ENCODE data around the gene BCAR3.

The BCAR3 gene

DNA sequence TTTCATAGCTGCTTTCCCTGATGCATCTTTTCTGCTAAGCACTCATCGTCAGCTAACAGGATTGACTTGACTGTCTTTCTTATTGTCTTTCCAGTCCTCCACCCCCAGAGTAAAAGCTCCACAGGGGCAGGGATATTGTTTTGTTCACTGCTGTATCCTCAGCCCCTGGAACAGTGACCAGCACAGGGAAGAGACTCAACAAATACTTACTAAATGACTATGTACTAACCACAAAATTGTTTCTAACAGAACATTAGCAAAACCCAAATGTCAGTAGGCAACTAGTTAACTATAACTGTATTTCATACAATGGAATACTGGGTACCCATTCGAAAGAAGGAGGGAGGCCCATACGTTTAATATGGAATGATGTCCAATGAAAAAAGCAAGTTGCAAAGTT is 53.0 kb downstream of the BCAR3 start:
- in situ Hi-C loops (cut with HindIII; ENCODE audit: low pct_ligation_motif_present, low pct_unique_long_range_greater_than_20kb, low sequenced_read_pairs), result no loop called here
- no peak for DNase-seq

DNA sequence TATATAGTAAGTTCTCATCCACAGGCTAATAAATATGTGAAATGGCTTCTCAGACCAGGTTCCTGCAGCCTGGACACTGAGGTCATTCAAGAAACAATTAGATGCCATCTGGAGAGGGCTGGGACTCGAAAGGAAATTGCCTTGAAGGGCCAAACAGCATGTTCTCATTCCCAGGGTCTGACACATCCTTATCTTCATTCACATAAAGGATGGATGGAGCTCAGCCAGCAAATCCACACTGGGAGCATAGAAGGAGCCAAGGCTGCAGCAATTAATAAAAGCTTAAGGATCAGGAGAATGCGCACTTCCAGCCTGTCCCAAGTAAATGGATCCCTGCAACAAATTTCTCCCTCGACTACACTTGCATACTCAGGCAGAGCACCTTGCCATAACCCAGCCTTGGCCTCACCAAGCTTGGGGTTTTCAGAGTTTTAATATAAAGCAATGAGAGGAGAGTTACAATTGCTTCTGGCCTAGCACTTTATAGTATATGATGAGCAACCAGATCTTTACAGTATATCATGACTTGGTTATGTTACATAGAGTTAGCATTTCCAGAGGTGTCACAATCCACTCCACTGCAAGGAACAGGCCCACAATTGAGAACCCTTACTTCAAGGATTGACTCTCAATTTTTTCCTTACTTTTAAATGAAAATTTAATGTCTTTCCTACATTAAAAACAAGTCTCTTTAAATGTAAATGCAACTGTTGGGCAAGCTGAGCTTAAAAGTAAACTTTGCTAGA is 55.9 kb downstream of the BCAR3 start:
- in situ Hi-C loops (cut with HindIII; ENCODE audit: low pct_ligation_motif_present, low pct_unique_long_range_greater_than_20kb, low sequenced_read_pairs), result no loop called here
- DNase-seq, result no peak

DNA sequence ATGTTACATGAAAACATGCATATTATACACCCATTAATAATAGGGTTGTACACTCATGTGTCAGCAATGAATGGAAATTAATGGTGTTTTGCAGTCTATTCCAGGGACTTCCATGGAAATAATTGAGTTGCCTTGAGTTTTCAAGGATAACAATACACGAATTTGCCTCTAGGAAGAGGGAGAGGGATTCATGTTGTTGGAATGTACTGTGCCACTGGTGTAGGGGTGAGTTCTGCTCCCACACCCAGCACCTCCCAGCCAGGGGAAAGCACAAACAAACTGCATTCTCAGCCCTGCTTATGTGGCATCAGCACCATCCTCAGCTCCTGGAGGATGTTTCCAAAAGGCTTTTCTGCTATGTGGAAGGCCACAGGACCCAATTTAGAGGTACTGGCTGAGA is 57.8 kb downstream of the BCAR3 start:
- DNase-seq, result no peak
- in situ Hi-C loops (cut with HindIII; ENCODE audit: low pct_ligation_motif_present, low pct_unique_long_range_greater_than_20kb, low sequenced_read_pairs), result no loop called here

DNA sequence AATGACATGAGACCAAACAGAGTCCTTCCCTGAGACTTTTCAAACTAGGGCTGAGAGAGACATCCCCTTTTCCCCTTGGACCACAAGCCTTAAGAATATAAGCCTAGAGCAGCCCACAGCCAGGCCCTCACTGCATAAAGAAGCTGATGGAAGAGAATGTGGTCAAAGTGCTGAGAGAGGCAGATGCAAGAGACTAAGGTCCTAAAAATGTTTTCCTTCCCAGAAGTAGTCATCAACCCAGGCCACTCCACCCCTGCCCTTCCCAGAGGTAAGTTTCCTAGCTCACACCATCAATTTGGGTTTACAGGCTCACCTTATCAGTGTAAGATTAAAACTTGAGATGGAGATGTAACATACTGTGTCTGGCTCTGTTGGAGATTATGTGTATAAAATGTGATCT is 58.2 kb downstream of the BCAR3 start:
- in situ Hi-C loops (cut with HindIII; ENCODE audit: low pct_ligation_motif_present, low pct_unique_long_range_greater_than_20kb, low sequenced_read_pairs), result no loop called here
- no peak for DNase-seq

DNA sequence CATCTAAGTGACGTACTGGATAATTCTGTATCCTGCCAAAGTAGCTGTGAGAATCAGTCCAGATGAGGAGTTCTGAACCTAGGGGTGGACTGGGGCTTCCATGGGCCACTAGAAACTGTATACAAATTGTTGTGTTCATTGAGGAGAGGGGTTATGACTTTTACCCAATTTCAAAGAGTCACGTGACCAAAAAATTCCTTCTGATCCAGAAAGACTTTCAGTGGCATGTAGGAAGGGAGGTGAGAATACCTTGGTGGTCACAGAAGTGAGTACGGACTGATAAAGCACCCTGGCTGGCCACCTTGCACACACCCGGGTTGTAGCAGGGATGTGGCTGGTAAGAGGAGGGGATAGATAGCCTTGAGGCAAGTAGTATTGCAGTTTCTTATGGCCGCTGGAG is 60.4 kb downstream of the BCAR3 start:
- in situ Hi-C loops (cut with HindIII; ENCODE audit: low pct_ligation_motif_present, low pct_unique_long_range_greater_than_20kb, low sequenced_read_pairs), result no loop called here
- no peak for DNase-seq

DNA sequence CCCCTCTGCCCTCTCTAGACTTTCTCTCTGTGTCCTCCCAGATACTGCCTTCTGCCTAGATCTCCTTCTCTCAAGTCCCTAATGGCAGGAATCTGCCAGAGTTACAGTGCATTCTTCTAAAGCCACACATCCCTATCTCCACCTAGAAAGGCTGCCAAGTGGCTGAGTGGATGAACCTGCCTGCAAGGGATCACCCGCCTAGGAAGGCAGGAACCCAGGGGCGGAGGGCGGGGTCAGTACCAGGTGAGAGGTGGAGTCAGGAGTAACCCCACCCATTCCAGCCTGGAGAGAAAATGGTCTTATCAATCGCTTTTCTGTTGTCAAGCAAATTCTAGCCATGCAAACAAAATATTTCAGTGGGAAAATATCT is 60.8 kb downstream of the BCAR3 start:
- in situ Hi-C loops (cut with HindIII; ENCODE audit: low pct_ligation_motif_present, low pct_unique_long_range_greater_than_20kb, low sequenced_read_pairs), result no loop called here
- peak; percentile 35 for DNase-seq

DNA sequence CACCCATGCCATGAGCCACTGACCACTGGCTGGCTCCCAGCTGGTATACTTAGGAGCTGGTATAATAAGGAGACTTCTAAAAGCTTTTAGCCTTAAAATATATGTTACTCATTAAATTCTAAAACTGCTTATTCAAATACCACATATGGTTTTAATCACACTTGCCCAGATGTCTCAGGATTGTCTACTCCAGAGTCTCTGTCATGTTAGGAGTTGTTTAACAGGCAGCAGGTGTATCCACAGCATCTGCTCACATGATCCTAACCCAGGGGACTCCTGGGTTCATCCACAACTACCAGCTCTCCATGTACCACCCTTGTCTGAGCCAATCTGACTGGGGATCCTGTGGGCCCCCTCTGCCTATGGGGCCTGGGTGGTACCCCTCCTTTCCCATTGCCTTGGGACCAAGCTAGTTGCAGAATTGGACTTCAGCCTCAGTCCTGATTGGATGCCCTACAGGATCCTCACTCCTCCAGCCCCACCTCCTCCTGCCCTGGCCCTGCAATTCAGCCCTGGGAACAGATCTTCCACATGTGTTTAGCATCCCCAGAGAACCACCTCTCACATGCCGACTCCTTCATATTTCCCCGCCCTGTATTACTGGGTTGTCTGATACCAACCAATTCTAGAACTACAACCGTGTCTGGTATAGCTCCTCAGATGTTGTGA is 61.3 kb downstream of the BCAR3 start:
- in situ Hi-C loops (cut with HindIII; ENCODE audit: low pct_ligation_motif_present, low pct_unique_long_range_greater_than_20kb, low sequenced_read_pairs), result no loop called here
- DNase-seq, result no peak

DNA sequence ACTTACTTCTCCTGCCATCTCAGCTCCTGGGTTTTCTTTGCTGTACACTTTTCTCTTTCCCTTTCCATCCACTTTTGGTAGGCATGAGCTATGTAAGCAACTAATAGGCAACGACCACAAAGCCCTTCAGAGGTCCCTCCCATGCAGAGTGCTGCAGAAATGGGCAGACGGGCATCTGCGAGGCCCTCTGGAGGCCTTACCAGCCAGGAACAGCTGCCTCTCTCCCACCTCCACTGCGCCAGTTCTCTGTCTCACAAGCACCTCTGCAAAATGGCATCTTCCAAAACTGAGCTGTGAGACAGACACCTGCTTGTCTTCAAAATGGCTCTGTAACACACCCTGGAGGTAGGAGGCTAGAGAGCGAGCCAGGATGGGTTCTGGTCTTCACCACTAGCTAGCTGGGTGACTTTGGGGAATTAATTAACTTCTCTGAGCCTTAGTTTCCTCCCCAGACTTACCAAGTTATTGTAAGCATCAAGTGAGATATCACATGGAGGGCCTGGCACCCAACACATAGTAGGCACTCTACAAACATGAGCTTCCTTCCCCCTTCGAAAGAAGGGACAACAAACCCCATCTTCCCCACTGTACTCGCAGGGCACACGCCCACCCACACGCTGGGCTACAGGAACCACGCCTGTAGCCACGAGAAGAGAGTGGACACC is 62.0 kb downstream of the BCAR3 start:
- peak; percentile 22 for DNase-seq
- in situ Hi-C loops (cut with HindIII; ENCODE audit: low pct_ligation_motif_present, low pct_unique_long_range_greater_than_20kb, low sequenced_read_pairs), result no loop called here

DNA sequence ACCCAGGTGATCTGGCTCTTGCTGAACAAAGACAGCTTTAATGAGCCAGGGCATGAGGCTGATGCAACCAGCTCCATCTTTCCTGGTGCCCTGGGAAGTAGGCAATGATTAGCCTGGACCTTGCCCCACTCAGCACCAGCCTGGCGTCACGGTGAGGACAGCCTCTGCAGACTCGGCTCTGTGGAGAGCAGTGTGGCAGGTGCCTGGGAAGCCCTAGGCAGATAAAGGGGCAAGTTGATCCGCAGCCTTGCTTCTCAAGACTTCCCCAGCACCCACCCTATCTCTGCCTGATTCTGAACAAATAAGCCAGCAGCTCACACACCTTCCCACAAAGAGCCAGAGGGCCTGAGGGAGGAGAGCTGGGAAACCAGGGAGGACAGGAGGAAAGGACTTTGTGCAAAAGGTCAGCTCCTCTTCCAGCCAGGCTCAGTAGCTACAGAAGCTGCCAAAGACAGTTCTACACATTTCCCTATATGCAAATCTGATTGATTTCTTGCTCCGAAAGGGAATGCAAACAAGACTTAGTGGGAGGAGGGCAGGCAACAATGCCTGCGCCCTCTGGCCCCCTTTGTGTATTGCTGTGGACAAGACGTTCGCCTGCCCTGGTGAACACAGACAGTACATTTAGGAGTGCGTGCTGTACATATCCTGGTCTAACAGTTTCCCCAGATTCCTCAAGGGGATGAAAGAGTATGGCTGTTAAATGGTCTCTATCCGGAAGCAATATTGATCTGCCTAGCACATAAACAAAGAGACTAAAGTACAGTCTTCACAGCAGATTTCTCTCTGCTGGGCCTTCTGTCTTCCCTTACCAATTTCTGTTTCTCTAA is 63.8 kb downstream of the BCAR3 start:
- DNase-seq, result peak; percentile 84
- in situ Hi-C loops (cut with HindIII; ENCODE audit: low pct_ligation_motif_present, low pct_unique_long_range_greater_than_20kb, low sequenced_read_pairs), result no loop called here

DNA sequence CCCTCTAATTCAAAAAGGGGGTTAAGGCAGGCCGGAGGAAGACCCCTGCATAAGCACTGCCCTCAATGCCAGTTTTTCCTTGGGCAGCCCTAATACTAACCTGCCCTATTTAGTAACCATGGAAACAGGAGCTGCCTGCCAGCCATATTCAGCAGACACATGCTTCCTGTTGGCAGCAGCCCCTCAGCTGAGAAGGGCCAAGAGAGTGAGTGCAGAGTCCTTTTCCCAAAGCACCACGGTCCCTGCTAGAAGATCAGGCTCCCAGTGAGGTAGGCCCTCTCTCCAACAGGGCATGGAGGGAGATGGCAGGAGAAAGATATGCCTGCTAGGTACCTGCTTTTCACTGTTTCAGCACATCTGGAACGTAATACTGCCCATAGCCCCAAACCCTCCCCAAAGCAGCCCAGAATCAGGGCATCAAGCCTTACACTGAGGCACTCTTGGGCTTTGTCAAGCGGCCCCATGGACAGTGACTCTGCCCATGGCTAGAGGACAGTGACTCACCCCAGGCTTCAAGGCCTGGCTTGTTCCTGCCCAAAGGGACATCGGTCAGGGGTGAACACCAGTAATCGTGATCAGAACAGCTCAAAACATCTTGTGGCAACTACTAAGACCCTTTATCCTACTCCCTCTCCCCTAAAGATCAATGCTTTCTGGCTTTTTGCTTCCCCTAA is 64.5 kb downstream of the BCAR3 start:
- DNase-seq, result no peak
- in situ Hi-C loops (cut with HindIII; ENCODE audit: low pct_ligation_motif_present, low pct_unique_long_range_greater_than_20kb, low sequenced_read_pairs), result no loop called here

DNA sequence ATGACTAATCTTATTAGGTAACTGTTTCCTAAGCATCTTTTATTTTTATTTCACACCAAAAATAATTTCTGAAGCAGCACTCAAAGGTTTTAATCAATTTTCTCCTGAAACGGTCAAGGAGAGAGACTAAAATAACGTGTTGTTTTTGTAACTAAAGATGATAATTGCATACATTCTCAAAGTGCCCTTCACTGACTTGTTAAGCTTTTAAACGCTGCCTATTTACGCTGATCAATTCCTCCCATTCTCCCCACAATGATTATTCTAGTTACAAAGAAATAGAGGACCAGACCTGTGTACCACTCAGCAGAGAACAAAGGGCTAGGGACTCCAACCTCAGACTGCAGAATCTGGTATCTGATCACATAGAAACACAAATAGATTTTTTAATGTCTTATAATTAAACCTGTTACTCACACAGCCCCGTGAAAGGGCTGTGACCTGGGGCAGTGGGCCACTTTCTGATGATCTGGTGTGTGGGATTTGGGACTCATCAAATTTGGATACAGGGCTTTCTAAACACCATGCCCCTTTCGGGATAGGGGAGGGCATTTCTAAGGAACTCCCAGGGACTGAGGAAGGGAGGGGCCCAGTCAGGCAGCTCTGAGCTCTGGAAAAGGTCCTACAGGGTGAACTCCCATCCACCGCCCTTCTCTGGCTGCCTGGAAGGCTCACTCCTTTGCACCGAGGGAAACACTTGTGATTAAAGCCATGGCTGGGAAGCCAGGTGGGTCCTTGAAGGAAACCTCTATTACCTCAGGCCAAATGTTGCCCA is 65.2 kb downstream of the BCAR3 start:
- in situ Hi-C loops (cut with HindIII; ENCODE audit: low pct_ligation_motif_present, low pct_unique_long_range_greater_than_20kb, low sequenced_read_pairs), result no loop called here
- DNase-seq, result no peak

DNA sequence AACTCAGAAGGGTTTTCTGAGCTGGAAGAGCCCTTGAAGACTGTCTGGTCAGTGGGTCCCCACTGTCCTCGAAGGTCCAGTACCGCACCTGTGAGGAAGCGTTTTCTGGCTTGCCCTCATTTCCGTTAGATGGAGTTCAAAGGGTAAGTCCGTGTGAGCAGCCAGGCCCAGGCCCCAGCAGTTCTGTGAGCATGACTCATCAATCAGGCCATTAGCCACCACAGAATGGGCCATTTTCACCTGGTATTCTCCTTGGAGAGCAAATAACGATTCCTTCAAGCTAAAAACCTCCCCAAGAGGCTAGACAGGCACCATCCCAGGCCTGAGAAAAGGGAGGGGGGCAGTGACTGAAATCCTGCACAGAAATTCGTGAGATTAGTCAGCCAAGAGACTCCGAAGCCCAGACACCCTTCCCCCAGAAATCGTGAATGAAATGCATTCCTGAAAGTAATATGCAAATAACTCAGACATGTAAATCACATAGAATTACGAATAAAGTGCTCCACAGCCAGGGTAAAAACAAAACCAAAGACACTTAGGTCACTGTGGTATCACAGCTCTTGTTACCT is 66.0 kb downstream of the BCAR3 start:
- in situ Hi-C loops (cut with HindIII; ENCODE audit: low pct_ligation_motif_present, low pct_unique_long_range_greater_than_20kb, low sequenced_read_pairs), result no loop called here
- DNase-seq, result peak; percentile 54

DNA sequence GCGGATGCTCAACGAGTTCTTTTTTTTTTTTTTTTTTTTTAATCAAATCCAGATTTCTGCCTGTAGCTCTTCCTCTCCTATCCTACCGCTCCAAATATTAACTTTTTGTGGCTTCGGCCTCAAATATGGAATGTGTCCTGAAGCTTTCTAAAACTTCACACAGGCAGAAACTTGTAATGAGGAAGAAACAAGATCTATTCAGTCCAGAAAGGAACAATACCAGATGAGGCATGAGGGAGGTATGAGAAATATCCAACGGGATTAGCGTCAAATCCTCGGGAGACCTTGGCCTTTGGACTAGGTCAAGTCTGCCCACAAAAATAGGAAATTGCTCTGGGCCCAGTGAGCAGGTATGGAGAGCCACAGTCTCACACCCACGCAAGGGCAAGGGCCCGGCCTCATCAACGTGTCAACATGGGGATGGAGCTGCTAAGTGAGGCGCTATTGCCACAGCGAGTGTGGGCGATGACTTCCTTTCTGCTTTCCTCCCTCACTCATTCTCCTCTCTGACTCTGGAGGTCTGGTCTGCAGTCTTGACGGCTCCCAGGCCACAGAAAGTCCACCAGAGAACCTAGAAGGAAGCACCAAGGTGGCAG is 66.6 kb downstream of the BCAR3 start:
- DNase-seq, result no peak
- in situ Hi-C loops (cut with HindIII; ENCODE audit: low pct_ligation_motif_present, low pct_unique_long_range_greater_than_20kb, low sequenced_read_pairs), result no loop called here

DNA sequence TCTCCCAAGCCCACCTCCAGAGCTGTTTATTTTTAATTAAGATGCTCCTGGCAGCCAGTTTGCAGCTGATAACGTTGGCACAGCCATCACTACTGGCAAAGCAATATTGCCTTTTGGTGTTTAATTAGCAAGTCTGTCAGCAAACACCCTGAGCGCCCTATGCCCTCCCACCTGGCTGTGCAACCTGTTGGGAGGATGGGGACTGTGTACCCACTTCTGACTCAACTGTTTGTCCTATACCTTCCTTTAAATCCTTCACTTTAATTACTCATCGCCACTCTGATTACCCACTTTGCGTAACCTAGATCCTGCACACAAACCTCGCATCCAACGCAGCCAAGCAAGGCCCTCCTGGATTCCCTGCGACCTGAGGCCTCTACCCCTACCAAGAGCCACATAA is 67.1 kb downstream of the BCAR3 start:
- in situ Hi-C loops (cut with HindIII; ENCODE audit: low pct_ligation_motif_present, low pct_unique_long_range_greater_than_20kb, low sequenced_read_pairs), result no loop called here
- DNase-seq, result no peak

DNA sequence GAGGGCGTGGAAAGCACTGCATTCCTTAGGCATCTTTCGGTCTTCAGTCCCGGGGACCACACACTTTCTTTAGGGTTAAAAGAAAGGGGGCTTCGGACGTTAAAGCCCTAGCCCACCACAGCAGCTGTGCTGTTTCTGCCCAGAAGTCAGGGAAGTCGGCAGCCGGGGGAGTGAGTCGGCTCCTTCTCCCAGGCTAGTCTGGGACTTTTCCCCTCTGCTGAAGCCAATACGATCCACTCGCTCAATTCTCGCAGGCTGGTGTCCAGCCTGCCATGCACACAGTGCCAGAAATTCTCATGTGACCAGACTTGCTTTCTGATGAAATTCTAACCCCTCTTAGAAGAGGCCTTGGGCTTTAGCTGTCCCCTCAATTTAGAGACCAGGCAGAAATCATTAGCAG is 67.7 kb downstream of the BCAR3 start:
- in situ Hi-C loops (cut with HindIII; ENCODE audit: low pct_ligation_motif_present, low pct_unique_long_range_greater_than_20kb, low sequenced_read_pairs), result no loop called here
- no peak for DNase-seq

DNA sequence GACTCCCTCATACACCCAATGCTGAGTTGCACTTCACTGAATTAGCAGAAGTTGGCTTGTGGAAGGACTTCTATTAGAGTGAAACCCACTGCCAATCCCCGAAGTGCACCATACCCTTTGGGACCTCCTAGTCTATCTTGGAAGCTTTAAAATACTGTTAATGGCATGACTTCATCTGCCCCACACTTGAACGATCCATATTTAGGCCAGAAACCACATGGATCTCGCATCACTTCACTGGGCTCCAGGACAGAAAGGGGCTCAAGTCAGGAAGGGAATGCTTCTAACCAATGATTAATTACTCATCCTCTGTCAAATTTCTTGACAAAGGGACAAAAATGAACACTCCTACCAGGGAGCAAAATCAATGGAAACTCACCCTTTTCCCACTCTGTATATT is 69.1 kb downstream of the BCAR3 start:
- no peak for DNase-seq
- in situ Hi-C loops (cut with HindIII; ENCODE audit: low pct_ligation_motif_present, low pct_unique_long_range_greater_than_20kb, low sequenced_read_pairs), result no loop called here

DNA sequence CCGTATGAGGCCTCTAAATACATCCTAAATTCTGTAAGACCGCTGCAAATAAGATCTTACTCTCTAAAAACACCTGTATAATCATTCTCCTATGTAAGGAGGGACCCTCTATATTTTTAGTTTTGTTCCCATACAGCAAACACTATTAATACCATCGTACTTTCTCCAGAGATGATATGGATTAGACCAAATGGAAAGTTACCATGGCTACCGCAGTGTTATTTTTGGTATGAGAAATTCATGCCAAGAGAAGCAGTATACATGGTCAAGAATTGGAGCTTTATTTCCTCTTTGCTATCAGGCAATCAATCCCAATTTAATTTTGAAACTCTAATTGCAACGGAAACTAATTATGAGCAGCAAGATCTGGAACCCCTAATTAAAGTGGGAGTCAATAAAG is 70.0 kb downstream of the BCAR3 start:
- in situ Hi-C loops (cut with HindIII; ENCODE audit: low pct_ligation_motif_present, low pct_unique_long_range_greater_than_20kb, low sequenced_read_pairs), result no loop called here
- no peak for DNase-seq

Data from ACHN (cell line).